Peyer's patch (tissue), 4 donors: Measurements from ENCODE around the gene BRMS1.

ENCODE experiments used
- POLR2A ChIP-seq, 2 donors: fragments of 450-650 bp; IDR thresholded peaks; one replicate each; pipeline ENCODE4 v1.5.1; 2017; ENCODE audit warnings: antibody characterized with exemption in 2 of 2, mild to moderate bottlenecking in 2 of 2, moderate library complexity in 2 of 2
- TF ChIP-seq, protein P1 (sequence below), 6 experiments: fragments of 450-650 bp in 4 of 6; fragments of 200-600 bp in 2 of 6; sonication (generic) in 1 of 6; IDR thresholded peaks; one replicate each; pipeline ENCODE4 v1.5.1; 2017 to 2019; ENCODE audit warnings: antibody characterized with exemption in 6 of 6, mild to moderate bottlenecking in 3 of 6, moderate library complexity in 1 of 6

DNA sequence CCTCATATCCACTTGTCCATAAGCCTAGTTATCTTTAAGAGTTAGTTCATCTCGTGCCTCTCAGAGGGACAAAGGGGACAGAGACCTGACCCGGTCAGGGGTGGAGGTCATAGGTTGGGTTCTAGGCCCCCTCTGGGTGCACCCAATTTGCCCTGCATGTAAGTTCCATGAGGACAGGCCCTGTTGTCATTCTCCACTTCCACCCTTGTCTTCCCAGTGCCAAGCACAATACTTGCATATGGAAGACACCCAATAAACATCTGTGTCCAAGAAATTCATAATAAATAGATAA is 54.6 kb downstream of the BRMS1 start:
- TF ChIP-seq, protein P1, sequence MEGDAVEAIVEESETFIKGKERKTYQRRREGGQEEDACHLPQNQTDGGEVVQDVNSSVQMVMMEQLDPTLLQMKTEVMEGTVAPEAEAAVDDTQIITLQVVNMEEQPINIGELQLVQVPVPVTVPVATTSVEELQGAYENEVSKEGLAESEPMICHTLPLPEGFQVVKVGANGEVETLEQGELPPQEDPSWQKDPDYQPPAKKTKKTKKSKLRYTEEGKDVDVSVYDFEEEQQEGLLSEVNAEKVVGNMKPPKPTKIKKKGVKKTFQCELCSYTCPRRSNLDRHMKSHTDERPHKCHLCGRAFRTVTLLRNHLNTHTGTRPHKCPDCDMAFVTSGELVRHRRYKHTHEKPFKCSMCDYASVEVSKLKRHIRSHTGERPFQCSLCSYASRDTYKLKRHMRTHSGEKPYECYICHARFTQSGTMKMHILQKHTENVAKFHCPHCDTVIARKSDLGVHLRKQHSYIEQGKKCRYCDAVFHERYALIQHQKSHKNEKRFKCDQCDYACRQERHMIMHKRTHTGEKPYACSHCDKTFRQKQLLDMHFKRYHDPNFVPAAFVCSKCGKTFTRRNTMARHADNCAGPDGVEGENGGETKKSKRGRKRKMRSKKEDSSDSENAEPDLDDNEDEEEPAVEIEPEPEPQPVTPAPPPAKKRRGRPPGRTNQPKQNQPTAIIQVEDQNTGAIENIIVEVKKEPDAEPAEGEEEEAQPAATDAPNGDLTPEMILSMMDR (IDR thresholded peaks at IDR 0.05), result no peak
- TF ChIP-seq POLR2A (IDR thresholded peaks at IDR 0.05), result no peak
